ENCODE measurements around the gene NOP56. TPM values are rescaled to one million over a fixed set of nuclear protein-coding genes. Genes with fewer than 3 reads are reported as not detected.

NOP56 gene
- total RNA-seq, 4 donors from 2014 or later = 73.0 to 174 (median 137) TPM

DNA sequence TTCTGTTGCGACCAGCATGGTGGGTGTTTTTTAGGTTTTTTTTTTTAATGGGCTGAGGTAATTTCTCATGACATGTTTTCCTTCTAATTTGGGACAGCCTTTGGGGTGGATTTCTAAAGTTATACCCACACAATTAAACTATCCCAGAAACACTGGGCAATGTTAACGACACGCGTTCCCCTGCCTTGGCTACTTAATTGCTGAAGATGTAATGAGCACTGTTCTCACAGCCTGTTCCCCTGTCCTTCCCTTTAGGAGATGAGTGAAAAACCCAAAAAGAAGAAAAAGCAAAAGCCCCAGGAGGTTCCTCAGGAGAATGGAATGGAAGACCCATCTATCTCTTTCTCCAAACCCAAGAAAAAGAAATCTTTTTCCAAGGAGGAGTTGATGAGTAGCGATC lies 5.2 kb downstream of the NOP56 start:
- H3K36me3 ChIP-seq = peaks cover 42 to 92% (median 43%) of the 10 kb centered on the region in 3 donors
- H3K9me3 ChIP-seq = no peaks in the 10 kb centered on the region
- intact Hi-C loops (cut with DNase I) = no loop called here
- no peak for DNase-seq
- 84 to 91% methylated on average over 5 of the region's 5 CpGs for WGBS, 2 donors
- H3K27ac ChIP-seq = no peak overlapping the region
- no peaks in the 10 kb centered on the region for H3K27me3 ChIP-seq
- peaks cover 12 to 32% (median 15%) of the 10 kb centered on the region in 3 donors for H3K4me1 ChIP-seq
- TF ChIP-seq POLR2A (IDR thresholded peaks at IDR 0.05) (no peak), CTCF (IDR thresholded peaks at IDR 0.05) (no peak)
- H3K4me3 ChIP-seq = no peak overlapping the region

GRCh38 chr20:2658414-2659354 lies 6.3 kb downstream of the NOP56 start:
- intact Hi-C loops (cut with DNase I) = no loop called here

DNA sequence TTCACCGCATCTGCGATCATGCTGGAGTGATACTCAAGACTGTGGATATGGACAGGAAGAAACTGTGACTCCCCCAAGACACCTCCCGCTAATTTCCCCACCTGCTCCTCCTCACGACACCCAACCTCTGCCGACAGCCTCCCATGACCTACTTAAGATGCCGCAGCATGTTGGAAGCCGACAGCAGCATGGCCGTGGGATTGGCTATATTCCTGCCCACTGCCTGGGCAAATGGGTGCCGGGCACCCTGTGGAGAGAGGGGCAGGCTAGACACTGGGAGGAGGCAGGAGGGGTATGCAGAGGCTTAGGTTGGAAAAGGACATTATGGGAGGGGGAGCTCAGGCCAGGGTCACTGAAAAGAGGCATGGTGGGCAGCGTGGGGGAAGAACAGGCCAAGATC lies 7.1 kb downstream of the NOP56 start:
- WGBS, 2 donors = 80 to 92% methylated on average over 4 to 8 of the region's 10 CpGs
- TF ChIP-seq CTCF (IDR thresholded peaks at IDR 0.05) (no peak), POLR2A (IDR thresholded peaks at IDR 0.05) (no peak)
- Histone ChIP-seq H3K4me1 (peaks cover 10 to 29% (median 17%) of the 10 kb centered on the region in 3 donors), H3K9me3 (no peaks in the 10 kb centered on the region), H3K27ac (no peak overlapping the region), H3K27me3 (no peaks in the 10 kb centered on the region), H3K36me3 (peaks cover 36 to 87% (median 43%) of the 10 kb centered on the region in 3 donors), H3K4me3 (no peak overlapping the region)
- intact Hi-C loops (cut with DNase I) = no loop called here
- DNase-seq = no peak

More at GRCh38 chr20:2658414-2659354, 6.3 kb downstream of the NOP56 start:
- H3K4me1 ChIP-seq = peaks cover 18 to 34% (median 22%) of the 10 kb centered on the region in 3 donors
- no peaks in the 10 kb centered on the region for H3K9me3 ChIP-seq
- no peak for DNase-seq
- peaks cover 42 to 96% (median 43%) of the 10 kb centered on the region in 3 donors for H3K36me3 ChIP-seq
- H3K27ac ChIP-seq = no peak overlapping the region
- no peak overlapping the region for H3K4me3 ChIP-seq
- TF ChIP-seq CTCF (IDR thresholded peaks at IDR 0.05) = no peak
- no peak for TF ChIP-seq POLR2A (IDR thresholded peaks at IDR 0.05)
- 64 to 72% methylated on average over 13 of the region's 13 CpGs for WGBS, 2 donors
- no peaks in the 10 kb centered on the region for H3K27me3 ChIP-seq

GRCh38 chr20:2663364-2663886 lies 11.0 kb downstream of the NOP56 start:
- intact Hi-C loops (cut with DNase I) = no loop called here
- WGBS, 2 donors = 3 to 18% methylated on average over 6 to 7 of the region's 13 CpGs
- Histone ChIP-seq H3K4me3 (peak overlapping the region; percentile 60 to 99 (median 88)), H3K27ac (peak overlapping the region; percentile 77 to 93 (median 90)), H3K4me1 (peaks cover 10 to 20% (median 13%) of the 10 kb centered on the region in 3 donors), H3K36me3 (peaks cover 0 to 49% (median 20%) of the 10 kb centered on the region in 3 donors), H3K9me3 (no peaks in the 10 kb centered on the region), H3K27me3 (no peaks in the 10 kb centered on the region)
- TF ChIP-seq CTCF (IDR thresholded peaks at IDR 0.05) = no peak
- no peak for TF ChIP-seq POLR2A (IDR thresholded peaks at IDR 0.05)
- DNase-seq = no peak
